Activated naive CD4-positive, alpha-beta T cell treated with anti-CD3 and anti-CD28 coated beads, Interleukin-2, amount 10 ng/mL, durations not matched to agents 5 hours and 36 hours (primary cell): ENCODE data around the gene PRSS37. TPM values are rescaled to one million over a fixed set of nuclear protein-coding genes. Genes with fewer than 3 reads are reported as not detected.

Experiments
- total RNA-seq, 2 experiments: library from RNA; stranded (reverse); gene quantifications; one replicate each; pipeline ENCODE4 v1.2.3, GENCODE V29; 2021

Gene PRSS37
- not detected for total RNA-seq

DNA sequence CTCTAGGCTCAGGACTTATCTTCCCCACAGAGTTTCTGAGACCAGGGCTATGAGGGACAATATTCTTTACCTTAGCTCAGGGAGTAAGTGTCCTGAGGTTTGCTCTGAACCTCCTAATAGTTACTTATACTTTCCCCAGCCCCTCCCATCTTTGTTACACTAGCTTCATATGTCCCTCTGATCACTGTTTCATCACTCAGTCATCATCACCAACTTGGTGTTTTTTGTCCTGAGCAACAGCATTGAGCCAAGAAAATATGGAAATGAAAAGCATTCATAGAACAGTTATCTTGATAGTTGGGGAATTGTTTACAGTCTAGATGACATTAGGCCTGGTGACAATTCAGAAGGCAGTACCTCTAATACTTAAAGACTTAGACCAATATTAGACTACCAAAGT is at the start of gene PRSS37:
TSS of gene PRSS37 (minus strand) at position 101 of the 400 bp plus-strand sequence. CDS start 436 bp downstream, outside the sequence.

DNA sequence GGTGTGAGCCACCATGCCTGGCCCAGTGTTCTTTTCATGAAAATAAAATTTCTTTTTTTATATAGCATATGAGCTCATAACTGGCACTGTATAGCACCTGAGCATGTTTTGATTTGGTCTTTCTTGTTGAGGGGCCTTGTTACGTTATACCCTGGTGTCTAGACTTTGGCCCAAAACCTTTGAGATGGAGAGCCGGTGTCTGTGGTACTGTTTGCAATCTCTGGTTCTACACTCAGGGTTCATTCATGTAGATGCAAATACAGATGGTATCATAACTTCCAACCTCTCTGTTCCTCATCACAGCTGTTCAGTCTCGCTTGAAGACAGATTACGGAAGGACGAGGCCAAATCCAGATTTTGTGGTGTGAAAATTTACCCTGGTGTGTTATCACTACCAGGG is 51.4 kb downstream of the PRSS37 start, which contains the start of gene TAS2R5:
TSS of gene TAS2R5 (plus strand) at position 301 of the 400 bp plus-strand sequence. CDS start 145 bp downstream, outside the sequence.

Other genes with a start within 250 kb of the PRSS37 start
- 10 to 100 TPM; 36.6 to 36.7 TPM for gene DENND11, start 139.3 kb downstream of the PRSS37 start, total RNA-seq
- not detected for gene WEE2, start 133.1 kb downstream of the PRSS37 start, total RNA-seq
- 100 to 1,000 TPM; 111 to 116 TPM for gene SSBP1, start 103.1 kb downstream of the PRSS37 start, total RNA-seq
- 1 to 10 TPM; 1.3 to 1.5 TPM for gene TAS2R3, start 77.4 kb downstream of the PRSS37 start, total RNA-seq
- 1 to 10 TPM in 1 of 2 experiments, under 1 TPM in 1; 0.70 to 1.1 TPM for gene TAS2R4, start 64.8 kb downstream of the PRSS37 start, total RNA-seq
- gene TAS2R5, start 51.3 kb downstream of the PRSS37 start, total RNA-seq = 1 to 10 TPM; 1.3 to 1.5 TPM
- not detected for gene OR9A4, start 74.9 kb upstream of the PRSS37 start, total RNA-seq
- not detected for gene CLEC5A, start 105.5 kb upstream of the PRSS37 start, total RNA-seq
- gene TAS2R38, start 132.3 kb upstream of the PRSS37 start, total RNA-seq = not detected
- not detected for gene MGAM, start 154.4 kb upstream of the PRSS37 start, total RNA-seq